H1 (cell line): ENCODE results near the gene RPL28. TPM values are rescaled to one million over a fixed set of nuclear protein-coding genes. Genes with fewer than 3 reads are reported as not detected.
A peak's percentile ranks its signal among the peaks of the same experiment; 100 is the strongest.

Experiments
- CTCF ChIA-PET: fragments of 300-600 bp; sonication (Branson Sonifier 250); formaldehyde crosslinking; loops from one replicate; lab custom pipeline; 2021; ENCODE audit not compliant: partially characterized antibody; lab: Charles Lee
- POLR2A ChIA-PET: fragments of 300-600 bp; sonication (Branson Sonifier 250); formaldehyde crosslinking; loops from one replicate; lab custom pipeline; 2021; ENCODE audit warnings: inconsistent platforms; ENCODE audit not compliant: partially characterized antibody; lab: Charles Lee
- DNase-seq, 2 experiments: peaks; one replicate each; pipeline versions ENCODE4 v3.0.0 to v3.0.0-alpha.2; 2010 to 2022; ENCODE audit warnings: low spot score in 2 of 2, low read depth in 1 of 2, mixed read lengths in 1 of 2
- FAIRE-seq: peaks from 2 replicates; lab custom pipeline; 2011; peaks lifted over from hg19 to GRCh38; lab: Jason Lieb, UNC
- H2AFZ ChIP-seq: 2 replicates; pipeline ENCODE4 v1.8.1; 2012; ENCODE audit warnings: low read length, inconsistent platforms
- H2AK5ac ChIP-seq: 2 replicates; pipeline ENCODE4 v1.6.1; 2013; ENCODE audit warnings: low read depth, low read length
- H2BK120ac ChIP-seq: replicated peaks from 2 replicates; pipeline ENCODE3; 2013; ENCODE audit warnings: low read depth, low read length, inconsistent platforms
- H2BK12ac ChIP-seq: 2 replicates; pipeline ENCODE4 v1.6.1; 2013; ENCODE audit warnings: low read depth, low read length
- H2BK15ac ChIP-seq: 2 replicates; pipeline ENCODE4 v1.6.1; 2013; ENCODE audit warnings: low read length
- H2BK20ac ChIP-seq: 2 replicates; pipeline ENCODE4 v1.6.1; 2013; ENCODE audit warnings: low read length
- H2BK5ac ChIP-seq: 2 replicates; pipeline ENCODE4 v1.6.1; 2013; ENCODE audit warnings: low read depth, low read length
- H3K14ac ChIP-seq: 2 replicates; pipeline ENCODE4 v1.6.1; 2013; ENCODE audit warnings: inconsistent platforms; ENCODE audit not compliant: insufficient read length
- H3K18ac ChIP-seq: 2 replicates; pipeline ENCODE4 v1.6.1; 2013; ENCODE audit warnings: low read length; ENCODE audit errors: extremely low read depth
- H3K23ac ChIP-seq: 2 replicates; pipeline ENCODE4 v1.6.1; 2013; ENCODE audit warnings: inconsistent platforms; ENCODE audit not compliant: insufficient read length
- H3K23me2 ChIP-seq: 2 replicates; pipeline ENCODE4 v1.6.1; 2013; ENCODE audit warnings: low read depth, low read length
- H3K27ac ChIP-seq: 2 replicates; pipeline ENCODE4 v1.6.1; 2011; ENCODE audit warnings: low read depth, low read length, inconsistent platforms
- H3K27me3 ChIP-seq, 4 experiments: replicated peaks in 1 of 4; 1 replicate in 1 of 4; 2 replicates in 3 of 4; pipeline versions ENCODE4 v1.6.1 to v1.8.1; 2011 to 2013; ENCODE audit warnings: low read length in 3 of 4, mild to moderate bottlenecking in 3 of 4, inconsistent platforms in 2 of 4, mixed read lengths in 2 of 4, moderate library complexity in 1 of 4; ENCODE audit not compliant: control insufficient read depth in 3 of 4, insufficient read depth in 3 of 4; ENCODE audit errors: extremely low read depth in 1 of 4
- H3K36me3 ChIP-seq, 4 experiments: 2 replicates each; pipeline versions ENCODE4 v1.6.1 to v1.8.1; 2011 to 2013; ENCODE audit warnings: mild to moderate bottlenecking in 4 of 4, low read length in 3 of 4, moderate library complexity in 2 of 4, control low read depth in 1 of 4, inconsistent platforms in 1 of 4; ENCODE audit not compliant: insufficient read depth in 4 of 4, control insufficient read depth in 2 of 4
- H3K4ac ChIP-seq: replicated peaks from 2 replicates; pipeline ENCODE3; 2013; ENCODE audit warnings: low read length, low read depth, mixed read lengths, inconsistent platforms; ENCODE audit not compliant: insufficient read length
- H3K4me1 ChIP-seq, 4 experiments: replicated peaks in 1 of 4; 1 replicate in 1 of 4; 2 replicates in 3 of 4; pipeline versions ENCODE4 v1.6.1 to v1.8.1; 2011 to 2013; ENCODE audit warnings: low read length in 3 of 4, inconsistent platforms in 2 of 4, mixed read lengths in 1 of 4; ENCODE audit not compliant: insufficient read depth in 4 of 4, control insufficient read depth in 3 of 4
- H3K4me2 ChIP-seq, 2 experiments: 2 replicates each; pipeline versions ENCODE4 v1.6.1 to v1.8.1; 2011 to 2013; ENCODE audit warnings: low read depth in 2 of 2, low read length in 2 of 2, control low read depth in 1 of 2, inconsistent platforms in 1 of 2, mild to moderate bottlenecking in 1 of 2; ENCODE audit not compliant: insufficient read depth in 1 of 2
- H3K4me3 ChIP-seq, 4 experiments: fragments of 200-600, 300-600 bp in 1 of 4; sonication (generic), shearing (Covaris generic), sonication (Bioruptor Twin) in 1 of 4; 2 replicates each; pipeline versions ENCODE4 v1.5.1 to v1.8.1; 2011 to 2016; ENCODE audit warnings: low read length in 4 of 4, low read depth in 3 of 4, control low read depth in 2 of 4, inconsistent platforms in 2 of 4, mild to moderate bottlenecking in 2 of 4, mixed read lengths in 1 of 4, moderate library complexity in 1 of 4; ENCODE audit not compliant: insufficient read depth in 2 of 4; ENCODE audit errors: extremely low read depth in 1 of 4
- H3K56ac ChIP-seq: replicated peaks from 2 replicates; pipeline ENCODE3; 2013; ENCODE audit warnings: low read depth, mild to moderate bottlenecking, mixed read lengths, low read length, inconsistent platforms; ENCODE audit not compliant: insufficient read length
- H3K79me1 ChIP-seq: 2 replicates; pipeline ENCODE4 v1.6.1; 2013; ENCODE audit warnings: low read depth, low read length, control low read depth
- H3K79me2 ChIP-seq, 2 experiments: 2 replicates each; pipeline versions ENCODE4 v1.6.1 to v1.8.1; 2012 to 2013; ENCODE audit warnings: low read length in 2 of 2, mild to moderate bottlenecking in 2 of 2, inconsistent platforms in 1 of 2; ENCODE audit not compliant: insufficient read depth in 2 of 2, control insufficient read depth in 1 of 2
- H3K9ac ChIP-seq, 4 experiments: replicated peaks in 1 of 4; 1 replicate in 1 of 4; 2 replicates in 3 of 4; pipeline versions ENCODE4 v1.6.1 to v1.8.1; 2011 to 2013; ENCODE audit warnings: low read depth in 3 of 4, low read length in 3 of 4, control low read depth in 2 of 4, mild to moderate bottlenecking in 2 of 4, moderate library complexity in 2 of 4, inconsistent platforms in 1 of 4; ENCODE audit errors: extremely low read depth in 1 of 4
- H3K9me3 ChIP-seq, 2 experiments: 2 replicates each; pipeline versions ENCODE4 v1.6.1 to v1.8.1; 2012 to 2013; ENCODE audit warnings: mild to moderate bottlenecking in 2 of 2, moderate library complexity in 2 of 2, control low read depth in 1 of 2, inconsistent platforms in 1 of 2, low read depth in 1 of 2, low read length in 1 of 2, mixed read lengths in 1 of 2; ENCODE audit not compliant: insufficient read depth in 2 of 2
- H4K20me1 ChIP-seq, 2 experiments: replicated peaks in 1 of 2; 2 replicates each; pipeline versions ENCODE3 to v1.8.1; 2011 to 2013; ENCODE audit warnings: inconsistent platforms in 2 of 2, low read length in 2 of 2, mild to moderate bottlenecking in 1 of 2; ENCODE audit not compliant: insufficient read depth in 2 of 2, control insufficient read depth in 1 of 2
- H4K5ac ChIP-seq: 2 replicates; pipeline ENCODE4 v1.6.1; 2013; ENCODE audit warnings: low read length, low read depth, mixed read lengths, inconsistent platforms; ENCODE audit not compliant: insufficient read length
- H4K8ac ChIP-seq: 2 replicates; pipeline ENCODE4 v1.8.0; 2013; ENCODE audit warnings: mild to moderate bottlenecking, moderate library complexity, low read length, inconsistent platforms; ENCODE audit not compliant: insufficient read depth; ENCODE audit errors: extremely low read depth
- H4K91ac ChIP-seq: replicated peaks from 2 replicates; pipeline ENCODE3; 2013; ENCODE audit warnings: low read length, mixed read lengths, inconsistent platforms; ENCODE audit not compliant: insufficient read length
- ATF3 ChIP-seq: IDR thresholded peaks from 2 replicates; pipeline ENCODE4 v1.6.1; 2011; ENCODE audit warnings: low read depth, mild to moderate bottlenecking, low read length; ENCODE audit not compliant: insufficient read depth
- KDM1A ChIP-seq: fragments of 200-600, 300-600 bp; sonication (generic); IDR thresholded peaks from 2 replicates; pipeline ENCODE4 v1.7.1; 2016; ENCODE audit warnings: mild to moderate bottlenecking, low read length, borderline replicate concordance
- WGBS, 2 experiments: shearing (Covaris generic) in 1 of 2; methylation state at CpG; one replicate each; pipeline versions ENCODE4 v1.1.6 to v1.1.7; 2013 to 2015; ENCODE audit warnings: low lambda C conversion rate in 2 of 2, mixed read lengths in 2 of 2, inconsistent platforms in 1 of 2, low coverage in 1 of 2, missing lambda C conversion rate in 1 of 2; ENCODE audit not compliant: insufficient replicate concordance in 2 of 2, insufficient coverage in 1 of 2, insufficient read length in 1 of 2; ENCODE audit errors: extremely low coverage in 1 of 2, missing lambda C conversion rate in 1 of 2; 5-methylcytosine and 5-hydroxymethylcytosine counted together
- polyA plus RNA-seq, 7 experiments: library from polyadenylated mRNA; depleted of rRNA in 3 of 7; stranded (reverse) in 5 of 7; unstranded in 2 of 7; fragments of >200 nt in 5 of 7; fragments of 200-250 nt in 2 of 7; gene quantifications; 1 replicate in 5 of 7; 2 replicates in 1 of 7; 4 replicates in 1 of 7; pipeline versions ENCODE4 v1.2.1 to v1.2.3, GENCODE V29; 2011 to 2013; ENCODE audit warnings: missing spikeins in 2 of 7, mixed read lengths in 2 of 7
- total RNA-seq: library from RNA; stranded (reverse); fragmentation: NEBNext Ultra II Directional; extraction: Animal tissue kit (Norgen Biotek cat#: 25700); gene quantifications from 2 replicates; pipeline ENCODE4 v1.2.1, GENCODE V29; 2021

RPL28 gene
- total and polyA plus RNA-seq, 2 of the 8 experiments (the other 6 are each of a cell fraction or from before 2014, with no cell fraction given) = 2,123 to 8,402 TPM

GRCh38 chr19:55406826-55407549, 21.3 kb downstream of the RPL28 start:
- Histone ChIP-seq H2BK120ac (no peak overlapping the region), H2BK12ac (no peak overlapping the region), H3K4me3 (peak overlapping the region; percentile 64 to 98 (median 80)), H3K4me1 (peaks cover 0 to 20% (median 13%) of the 10 kb centered on the region in 4 experiments; a peak in 6 of 7 replicates), H3K23ac (no peak overlapping the region), H3K14ac (no peak overlapping the region), H3K9me3 (no peaks in the 10 kb centered on the region; a peak in 1 of 4 replicates), H3K79me1 (peaks cover 15% of the 10 kb centered on the region), H3K4ac (no peak overlapping the region), H2BK15ac (no peak overlapping the region), H3K18ac (peak overlapping the region; percentile 83; the same call in 1 of the 2 replicates), H3K23me2 (peaks cover 13% of the 10 kb centered on the region), H4K91ac (no peak overlapping the region), H3K27ac (peak overlapping the region; percentile 94), H3K4me2 (peak overlapping the region; percentile 88 to 99), H3K36me3 (peaks cover 21 to 48% (median 38%) of the 10 kb centered on the region in 4 experiments), H2AFZ (no peak overlapping the region), H2BK20ac (no peak overlapping the region), H2AK5ac (no peak overlapping the region), H4K5ac (no peak overlapping the region), H3K9ac (peak overlapping the region; percentile 56 to 85 (median 80)), H4K20me1 (peaks cover 33 to 34% of the 10 kb centered on the region in 2 experiments), H2BK5ac (no peak overlapping the region), H3K56ac (no peak overlapping the region), H3K79me2 (peaks cover 12 to 33% of the 10 kb centered on the region in 2 experiments), H4K8ac (no peak overlapping the region; the same call in 1 of the 2 replicates), H3K27me3 (peaks cover 0 to 4% (median 1%) of the 10 kb centered on the region in 4 experiments; a peak in 2 of 7 replicates)
- ChIA-PET CTCF (interaction anchor here (1.1 to 2.2 kb wide), 2 partner anchors 23 to 24 kb away, joined by 3 to 8 read pairs; partner anchors contain the start of gene TMEM238), POLR2A (interaction anchor here (0.6 to 34.6 kb wide), 70 partner anchors 6 to 987 kb away, joined by 3 to 874 read pairs (median 5); partner anchors contain the start of genes C19orf85, DNAAF3, EPS8L1 and FIZ1)
- DNase-seq (no peak), FAIRE-seq (no peak)
- WGBS, 2 experiments = 40% methylated on average over 14 of the region's 35 CpGs; no CpG with 5 or more reads in 1 of the 2 experiments
- TF ChIP-seq KDM1A (no peak), ATF3 (no peak)
